Activated naive CD8-positive, alpha-beta T cell (primary cell): Measurements from ENCODE around the gene KCNH3.
A peak's percentile ranks its signal among the peaks of the same experiment; 100 is the strongest.
"Not testable (repeated sequence)": the region's sequence is repeated elsewhere in the genome, so short reads cannot be mapped to it uniquely, and the experiment has no call there.

Source experiments
- H3K27ac Mint-ChIP-seq: one replicate; pipeline ENCODE4 v1.8.0; 2021; ENCODE audit warnings: mixed read lengths
- H3K27me3 Mint-ChIP-seq: one replicate; pipeline ENCODE4 v1.8.0; 2021; ENCODE audit warnings: mixed read lengths
- H3K36me3 Mint-ChIP-seq: one replicate; pipeline ENCODE4 v1.8.0; 2021; ENCODE audit warnings: mixed read lengths
- H3K4me1 Mint-ChIP-seq: one replicate; pipeline ENCODE4 v1.8.0; 2021; ENCODE audit warnings: low read depth, mixed read lengths
- H3K4me3 Mint-ChIP-seq: one replicate; pipeline ENCODE4 v1.8.0; 2021; ENCODE audit warnings: mild to moderate bottlenecking, mixed read lengths
- H3K9me3 Mint-ChIP-seq: one replicate; pipeline ENCODE4 v1.8.0; 2021; ENCODE audit warnings: low read depth, mixed read lengths

KCNH3 gene

DNA sequence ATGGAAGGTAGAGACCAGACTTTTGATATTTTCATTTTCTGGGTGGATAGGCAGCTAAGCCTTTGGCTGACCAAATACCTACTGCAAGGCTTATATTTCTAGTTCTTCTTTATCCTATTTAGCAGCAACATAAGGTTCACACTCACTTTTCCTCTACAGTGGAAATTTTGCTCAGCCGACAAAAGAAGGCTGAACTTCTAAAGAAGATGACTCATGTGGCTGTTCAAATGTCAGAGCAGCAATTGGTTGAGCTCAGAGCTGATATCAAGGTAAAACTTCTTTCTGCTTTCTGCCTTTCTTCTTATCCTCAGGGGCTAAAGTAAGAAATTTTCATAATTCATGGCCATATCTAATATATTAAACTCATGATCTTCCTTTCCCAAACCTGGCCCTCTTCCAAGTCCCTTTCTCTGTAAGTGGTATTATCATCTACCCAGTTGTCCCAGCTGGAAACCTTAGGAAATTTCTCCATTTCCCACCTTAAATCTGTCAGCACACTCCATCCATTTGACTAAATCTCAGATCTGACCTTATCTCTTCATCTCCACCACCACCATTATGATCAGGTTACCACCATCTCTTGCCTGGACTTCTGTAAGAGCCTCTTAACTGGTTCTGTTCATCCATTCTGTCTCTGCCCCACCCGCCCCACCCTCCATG, 19.8 kb upstream of the KCNH3 start:
- H3K4me3 Mint-ChIP-seq: no peak overlapping the region

GRCh38 chr12:49519574-49519936, 19.3 kb upstream of the KCNH3 start:
- no peaks in the 10 kb centered on the region for H3K9me3 Mint-ChIP-seq
- no peak overlapping the region for H3K27ac Mint-ChIP-seq
- no peaks in the 10 kb centered on the region for H3K27me3 Mint-ChIP-seq
- peaks cover 9% of the 10 kb centered on the region for H3K4me1 Mint-ChIP-seq
- peaks cover 2% of the 10 kb centered on the region for H3K36me3 Mint-ChIP-seq
- no peak overlapping the region for H3K4me3 Mint-ChIP-seq

More for the DNA sequence above, 19.8 kb upstream of the KCNH3 start:
- Mint-ChIP-seq H3K27me3 (no peaks in the 10 kb centered on the region), H3K9me3 (no peaks in the 10 kb centered on the region), H3K36me3 (peaks cover 2% of the 10 kb centered on the region), H3K4me1 (peaks cover 9% of the 10 kb centered on the region), H3K27ac (no peak overlapping the region)

DNA sequence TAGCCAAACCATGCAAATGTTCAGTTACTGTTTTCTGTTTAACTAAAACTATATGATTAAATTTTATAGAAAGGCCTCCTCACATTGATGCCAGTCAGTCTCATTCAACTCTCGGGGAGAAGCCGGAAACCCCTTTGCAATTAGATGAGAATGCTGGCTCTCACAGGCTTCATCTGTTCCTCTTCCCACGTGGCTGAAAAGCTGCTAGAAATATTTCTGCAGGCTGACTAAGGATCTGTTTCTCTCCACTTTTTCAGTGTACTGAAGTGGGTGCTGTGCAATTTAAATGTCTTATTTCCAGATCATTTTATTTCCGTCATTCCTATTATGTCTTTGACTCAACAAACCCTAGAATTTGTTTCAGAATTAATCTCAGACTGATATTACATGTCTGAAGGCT, 17.4 kb upstream of the KCNH3 start:
- Mint-ChIP-seq H3K27me3 (no peaks in the 10 kb centered on the region), H3K36me3 (peaks cover 11% of the 10 kb centered on the region), H3K4me3 (no peak overlapping the region), H3K4me1 (peaks cover 9% of the 10 kb centered on the region), H3K27ac (no peak overlapping the region), H3K9me3 (no peaks in the 10 kb centered on the region)

GRCh38 chr12:49524660-49525324, 14.0 kb upstream of the KCNH3 start:
- H3K9me3 Mint-ChIP-seq: no peaks in the 10 kb centered on the region
- no peaks in the 10 kb centered on the region for H3K4me1 Mint-ChIP-seq
- no peaks in the 10 kb centered on the region for H3K27me3 Mint-ChIP-seq
- no peak overlapping the region for H3K4me3 Mint-ChIP-seq
- peaks cover 11% of the 10 kb centered on the region for H3K36me3 Mint-ChIP-seq
- no peak overlapping the region for H3K27ac Mint-ChIP-seq

DNA sequence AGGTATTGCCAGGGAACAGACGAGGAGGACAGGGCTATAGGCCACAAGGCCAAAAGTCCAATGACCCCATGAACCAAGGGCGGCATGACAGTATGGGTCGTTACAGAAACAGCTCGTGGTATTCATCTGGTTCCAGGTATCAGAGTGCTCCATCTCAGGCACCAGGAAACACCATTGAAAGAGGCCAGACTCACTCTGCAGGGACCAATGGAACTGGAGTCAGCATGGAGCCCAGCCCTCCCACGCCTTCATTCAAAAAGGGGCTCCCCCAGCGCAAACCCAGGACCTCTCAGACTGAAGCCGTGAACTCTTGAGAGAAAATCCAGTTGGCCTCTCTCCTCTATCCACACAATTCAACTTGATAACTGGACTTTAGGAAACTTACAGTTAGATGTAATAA, 12.9 kb upstream of the KCNH3 start:
- H3K27ac Mint-ChIP-seq: no peak overlapping the region
- H3K36me3 Mint-ChIP-seq: peaks cover 11% of the 10 kb centered on the region
- H3K4me1 Mint-ChIP-seq: no peaks in the 10 kb centered on the region
- H3K9me3 Mint-ChIP-seq: no peaks in the 10 kb centered on the region
- no peaks in the 10 kb centered on the region for H3K27me3 Mint-ChIP-seq
- no peak overlapping the region for H3K4me3 Mint-ChIP-seq

- Mint-ChIP-seq H3K9me3 (no peaks in the 10 kb centered on the region), H3K27me3 (no peaks in the 10 kb centered on the region), H3K27ac (no peak overlapping the region), H3K4me1 (no peaks in the 10 kb centered on the region), H3K36me3 (peaks cover 10% of the 10 kb centered on the region), H3K4me3 (no peak overlapping the region)
These were observed 11.3 kb upstream of the KCNH3 start for GRCh38 chr12:49527361-49528130.

GRCh38 chr12:49529414-49529813, 9.4 kb upstream of the KCNH3 start:
- Mint-ChIP-seq H3K27ac (no peak overlapping the region), H3K4me1 (no peaks in the 10 kb centered on the region), H3K4me3 (no peak overlapping the region), H3K27me3 (no peaks in the 10 kb centered on the region), H3K9me3 (no peaks in the 10 kb centered on the region), H3K36me3 (peaks cover 9% of the 10 kb centered on the region)

GRCh38 chr12:49531745-49532144, 7.1 kb upstream of the KCNH3 start:
- H3K27me3 Mint-ChIP-seq: no peaks in the 10 kb centered on the region
- no peaks in the 10 kb centered on the region for H3K36me3 Mint-ChIP-seq
- no peak overlapping the region for H3K4me3 Mint-ChIP-seq
- H3K9me3 Mint-ChIP-seq: no peaks in the 10 kb centered on the region
- no peaks in the 10 kb centered on the region for H3K4me1 Mint-ChIP-seq
- H3K27ac Mint-ChIP-seq: no peak overlapping the region

DNA sequence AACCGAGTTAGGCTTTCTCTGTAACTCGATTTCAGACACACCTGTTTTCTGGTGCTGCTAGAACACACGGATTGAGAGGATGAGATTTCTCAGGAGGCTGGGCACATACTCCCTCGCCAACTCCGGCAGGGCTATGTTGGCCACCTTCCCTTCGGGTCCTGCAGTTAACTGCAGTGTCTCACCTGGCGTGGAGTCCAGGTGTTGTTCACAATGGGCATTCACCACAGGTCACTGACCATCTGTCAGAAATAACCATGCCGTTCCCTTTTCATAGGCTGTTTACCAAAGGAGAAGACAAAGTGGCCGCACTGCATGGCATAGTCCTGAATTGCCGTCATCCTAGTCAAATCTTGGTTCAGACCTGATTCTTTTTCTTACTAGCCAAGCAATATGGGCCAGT, 5.5 kb upstream of the KCNH3 start:
- Mint-ChIP-seq H3K4me3 (no peak overlapping the region), H3K27me3 (no peaks in the 10 kb centered on the region), H3K27ac (no peak overlapping the region), H3K9me3 (no peaks in the 10 kb centered on the region), H3K4me1 (peaks cover 5% of the 10 kb centered on the region), H3K36me3 (no peaks in the 10 kb centered on the region)

GRCh38 chr12:49534122-49534521, 4.7 kb upstream of the KCNH3 start:
- H3K36me3 Mint-ChIP-seq, H3K4me3 Mint-ChIP-seq, H3K9me3 Mint-ChIP-seq, H3K27ac Mint-ChIP-seq, H3K27me3 Mint-ChIP-seq, H3K4me1 Mint-ChIP-seq: not testable (repeated sequence)

- Mint-ChIP-seq H3K4me1 (peaks cover 8% of the 10 kb centered on the region), H3K27me3 (no peaks in the 10 kb centered on the region), H3K36me3 (no peaks in the 10 kb centered on the region), H3K4me3 (no peak overlapping the region), H3K27ac (no peak overlapping the region), H3K9me3 (no peaks in the 10 kb centered on the region)
These were observed 4.0 kb upstream of the KCNH3 start for GRCh38 chr12:49534731-49535278.

DNA sequence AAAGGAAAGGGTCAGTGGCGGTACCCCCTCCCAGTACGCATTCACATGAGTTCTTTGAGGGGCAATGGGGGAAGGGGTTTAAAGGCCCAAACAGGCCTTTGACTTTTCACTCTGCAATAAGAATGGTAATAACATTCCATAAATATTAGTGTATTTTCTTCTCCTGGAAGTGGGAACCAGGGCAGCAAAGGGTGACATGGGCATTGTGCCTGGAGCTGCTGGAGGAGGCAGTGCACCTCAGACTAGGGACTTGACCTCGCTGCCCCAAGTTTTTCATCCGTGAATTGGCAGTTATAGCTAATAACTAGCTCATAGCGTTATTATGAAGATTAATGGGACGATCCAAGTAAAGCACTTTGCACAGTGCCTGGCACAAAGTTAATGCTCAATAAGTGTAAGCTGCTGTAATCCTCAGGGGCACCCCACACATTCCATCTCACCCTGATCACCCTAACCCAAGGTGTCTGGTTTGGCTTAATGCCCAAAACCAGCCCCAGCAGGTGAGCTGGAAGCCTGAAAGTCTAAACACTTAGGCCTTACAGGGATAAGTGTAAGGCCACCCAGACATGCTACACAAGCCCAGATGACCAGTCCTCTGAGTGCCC, 2.8 kb upstream of the KCNH3 start:
- Mint-ChIP-seq H3K4me3 (no peak overlapping the region), H3K27ac (no peak overlapping the region), H3K9me3 (no peaks in the 10 kb centered on the region)

GRCh38 chr12:49536526-49537071, 2.2 kb upstream of the KCNH3 start:
- H3K9me3 Mint-ChIP-seq: no peaks in the 10 kb centered on the region
- H3K4me1 Mint-ChIP-seq: peaks cover 22% of the 10 kb centered on the region
- H3K27me3 Mint-ChIP-seq: no peaks in the 10 kb centered on the region
- H3K36me3 Mint-ChIP-seq: no peaks in the 10 kb centered on the region
- H3K27ac Mint-ChIP-seq: no peak overlapping the region
- H3K4me3 Mint-ChIP-seq: peak overlapping the region; percentile 83

More for the DNA sequence above, 2.8 kb upstream of the KCNH3 start:
- Mint-ChIP-seq H3K36me3 (no peaks in the 10 kb centered on the region), H3K4me1 (peaks cover 16% of the 10 kb centered on the region), H3K27me3 (no peaks in the 10 kb centered on the region)

DNA sequence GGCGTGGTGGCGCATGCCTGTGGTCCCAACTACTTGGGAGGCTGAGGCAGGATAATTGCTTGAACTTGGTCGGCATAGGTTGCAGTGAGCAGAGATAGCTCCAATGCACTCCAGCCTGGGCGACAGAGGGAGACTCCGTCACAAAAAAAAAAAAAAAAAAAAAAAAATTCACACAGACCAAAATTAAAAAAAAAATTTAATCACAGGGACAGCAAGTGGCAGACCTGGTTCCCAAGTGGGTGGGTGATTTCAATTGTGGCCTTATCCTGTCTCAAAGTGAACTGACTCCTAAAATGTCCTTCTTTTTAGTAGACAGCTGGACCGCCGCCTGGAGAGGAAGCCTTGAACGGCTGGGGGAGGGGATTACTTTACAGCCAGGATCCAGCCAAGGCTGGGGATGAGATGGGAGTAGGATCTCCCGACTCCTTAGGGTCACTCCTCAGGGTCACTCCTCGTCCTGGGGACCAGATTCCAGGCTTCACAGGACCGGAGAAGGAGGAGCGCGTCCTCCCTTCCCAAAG, 1.5 kb upstream of the KCNH3 start:
- H3K4me3 Mint-ChIP-seq: peak overlapping the region; percentile 83
- H3K27ac Mint-ChIP-seq: no peak overlapping the region
- no peaks in the 10 kb centered on the region for H3K9me3 Mint-ChIP-seq
- H3K27me3 Mint-ChIP-seq: no peaks in the 10 kb centered on the region
- peaks cover 25% of the 10 kb centered on the region for H3K4me1 Mint-ChIP-seq
- H3K36me3 Mint-ChIP-seq: no peaks in the 10 kb centered on the region
